Neural cell (in vitro differentiated cells): Measurements from ENCODE around the gene PTCH1. TPM values are rescaled to one million over a fixed set of nuclear protein-coding genes. Genes with fewer than 3 reads are reported as not detected.

ENCODE experiments used
- H2AFZ ChIP-seq: fragments of 200-600, 300-800 bp; sonication (generic), shearing (Covaris generic); 2 replicates; pipeline ENCODE4 v1.6.0; 2014; ENCODE audit warnings: low read depth, mild to moderate bottlenecking, antibody characterized with exemption, low read length, moderate library complexity
- H3F3A ChIP-seq: fragments of 200-600 bp; shearing (Covaris generic); 2 replicates; pipeline ENCODE4 v1.6.1; 2016; ENCODE audit warnings: mild to moderate bottlenecking, moderate library complexity, mixed read lengths, antibody characterized with exemption, low read length; ENCODE audit not compliant: insufficient read depth, poor library complexity, severe bottlenecking
- H3K27ac ChIP-seq: fragments of 200-600, 300-800 bp; sonication (generic), shearing (Covaris generic); 2 replicates; pipeline ENCODE4 v1.5.1; 2014; ENCODE audit warnings: mild to moderate bottlenecking, low read length, moderate library complexity
- H3K27me3 ChIP-seq: fragments of 300-800, 200-600 bp; sonication (generic), shearing (Covaris generic); 2 replicates; pipeline ENCODE4 v1.6.0; 2014; ENCODE audit warnings: mild to moderate bottlenecking, low read depth, low read length, moderate library complexity; ENCODE audit not compliant: insufficient read depth
- H3K36me3 ChIP-seq: fragments of 300-800, 200-600 bp; sonication (generic), shearing (Covaris generic); 2 replicates; pipeline ENCODE4 v1.5.1; 2014; ENCODE audit warnings: mild to moderate bottlenecking, antibody characterized with exemption, low read length, moderate library complexity; ENCODE audit not compliant: insufficient read depth
- H3K4me2 ChIP-seq: fragments of 300-800, 200-600 bp; sonication (generic), shearing (Covaris generic); 2 replicates; pipeline ENCODE4 v1.6.0; 2014; ENCODE audit warnings: mild to moderate bottlenecking, low read length
- H3K4me3 ChIP-seq: fragments of 300-800, 200-600 bp; sonication (generic), shearing (Covaris generic); 2 replicates; pipeline ENCODE4 v1.5.1; 2014; ENCODE audit warnings: mild to moderate bottlenecking, low read length, moderate library complexity
- H3K79me2 ChIP-seq: fragments of 200-600 bp; shearing (Covaris generic); replicated peaks from 2 replicates; pipeline ENCODE4 v1.6.0; 2014; ENCODE audit warnings: mild to moderate bottlenecking, low read length, moderate library complexity; ENCODE audit not compliant: insufficient read depth
- H3K9ac ChIP-seq: fragments of 300-800, 200-600 bp; sonication (generic), shearing (Covaris generic); 2 replicates; pipeline ENCODE4 v1.6.1; 2016; ENCODE audit warnings: mild to moderate bottlenecking, low read length, mixed read lengths
- H3K9me2 ChIP-seq: fragments of 200-600 bp; shearing (Covaris generic); 2 replicates; pipeline ENCODE4 v1.6.1; 2016; ENCODE audit warnings: mild to moderate bottlenecking, low read length, mixed read lengths; ENCODE audit not compliant: insufficient read depth
- H3K9me3 ChIP-seq: fragments of 200-600, 300-800 bp; sonication (generic), shearing (Covaris generic); 2 replicates; pipeline ENCODE4 v1.6.1; 2016; ENCODE audit warnings: mild to moderate bottlenecking, mixed run types, low read length, moderate library complexity, mixed read lengths
- H4K20me1 ChIP-seq: fragments of 200-600 bp; shearing (Covaris generic); 2 replicates; pipeline ENCODE4 v1.6.1; 2016; ENCODE audit warnings: mild to moderate bottlenecking, mixed run types; ENCODE audit not compliant: insufficient read depth
- EP300 ChIP-seq: fragments of 450-650 bp; conservative IDR thresholded peaks from 2 replicates; pipeline ENCODE4 v1.6.1; 2014; ENCODE audit warnings: antibody characterized with exemption, mild to moderate bottlenecking, moderate library complexity; ENCODE audit not compliant: poor library complexity, severe bottlenecking
- EZH2 ChIP-seq: fragments of 200-600, 300-800 bp; shearing (Covaris generic), sonication (generic); IDR thresholded peaks from 2 replicates; pipeline ENCODE4 v1.6.1; 2014; ENCODE audit warnings: antibody characterized with exemption, low read length, borderline replicate concordance, mild to moderate bottlenecking; ENCODE audit not compliant: insufficient read depth, poor library complexity, severe bottlenecking
- MXI1 ChIP-seq: fragments of 450-650 bp; conservative IDR thresholded peaks from 2 replicates; pipeline ENCODE4 v1.6.1; 2014; ENCODE audit warnings: antibody characterized with exemption, mild to moderate bottlenecking; ENCODE audit not compliant: poor library complexity, severe bottlenecking
- POLR2AphosphoS5 ChIP-seq: IDR thresholded peaks from 2 replicates; pipeline ENCODE4 v1.6.1; 2012
- RAD21 ChIP-seq: fragments of 450-650 bp; conservative IDR thresholded peaks from 2 replicates; pipeline ENCODE4 v1.6.1; 2014; ENCODE audit warnings: antibody characterized with exemption, mild to moderate bottlenecking, moderate library complexity
- REST ChIP-seq: IDR thresholded peaks from 2 replicates; pipeline ENCODE4 v1.6.1; 2012; ENCODE audit warnings: borderline replicate concordance
- SMC3 ChIP-seq: fragments of 450-650 bp; conservative IDR thresholded peaks from 2 replicates; pipeline ENCODE4 v1.6.1; 2014; ENCODE audit warnings: antibody characterized with exemption, mild to moderate bottlenecking, moderate library complexity; ENCODE audit not compliant: poor library complexity
- TAF1 ChIP-seq: IDR thresholded peaks from 2 replicates; pipeline ENCODE4 v1.6.1; 2012; ENCODE audit warnings: low read depth
- polyA plus RNA-seq: library from polyadenylated mRNA; depleted of rRNA; stranded (reverse); fragments of >200 nt; gene quantifications from 2 replicates; pipeline ENCODE4 v1.2.3, GENCODE V29; 2014
- TF ChIP-seq, protein P1 (sequence below): fragments of 450-650 bp; IDR thresholded peaks from 2 replicates; pipeline ENCODE4 v1.5.1; 2014; ENCODE audit warnings: antibody characterized with exemption, mild to moderate bottlenecking, moderate library complexity; ENCODE audit not compliant: poor library complexity, severe bottlenecking

The PTCH1 gene
- polyA plus RNA-seq, 1 donor from 2014 or later, result 15.6 TPM

DNA sequence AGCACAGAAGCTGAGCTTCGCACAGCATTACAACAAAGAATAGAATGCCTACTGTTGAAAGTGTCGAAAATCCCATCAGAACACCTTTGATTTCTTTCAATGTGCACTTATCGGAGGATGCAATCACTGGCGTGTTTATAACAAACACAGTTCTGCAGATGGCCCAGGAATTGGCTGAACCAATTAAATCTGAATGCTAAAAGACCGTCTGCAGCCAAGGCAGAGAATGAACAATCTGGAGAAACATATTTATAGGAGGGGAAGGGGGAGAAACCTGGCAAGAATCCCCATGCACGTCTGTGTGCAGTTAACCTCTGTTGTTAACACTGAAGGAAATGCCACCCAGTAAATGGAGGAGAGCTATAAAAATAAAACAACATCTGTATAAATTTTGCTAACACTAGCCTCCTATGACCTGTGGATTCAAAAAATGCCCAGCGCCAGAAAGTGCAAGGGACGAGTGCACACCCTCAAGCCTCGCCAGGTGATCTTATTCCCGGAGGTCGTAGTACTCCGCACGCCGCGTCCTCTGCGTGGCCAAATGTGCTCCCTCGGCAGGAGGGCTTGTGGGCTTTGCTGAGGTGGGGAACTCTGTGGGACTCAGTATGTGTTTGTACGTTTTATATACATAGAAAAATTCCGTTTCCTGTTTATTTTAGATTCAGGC is 56.8 kb downstream of the PTCH1 start:
- TF ChIP-seq RAD21, result no peak
- no peak for TF ChIP-seq EP300
- no peak for TF ChIP-seq POLR2AphosphoS5
- no peak for TF ChIP-seq SMC3
- no peak for TF ChIP-seq MXI1
- TF ChIP-seq, protein P1, sequence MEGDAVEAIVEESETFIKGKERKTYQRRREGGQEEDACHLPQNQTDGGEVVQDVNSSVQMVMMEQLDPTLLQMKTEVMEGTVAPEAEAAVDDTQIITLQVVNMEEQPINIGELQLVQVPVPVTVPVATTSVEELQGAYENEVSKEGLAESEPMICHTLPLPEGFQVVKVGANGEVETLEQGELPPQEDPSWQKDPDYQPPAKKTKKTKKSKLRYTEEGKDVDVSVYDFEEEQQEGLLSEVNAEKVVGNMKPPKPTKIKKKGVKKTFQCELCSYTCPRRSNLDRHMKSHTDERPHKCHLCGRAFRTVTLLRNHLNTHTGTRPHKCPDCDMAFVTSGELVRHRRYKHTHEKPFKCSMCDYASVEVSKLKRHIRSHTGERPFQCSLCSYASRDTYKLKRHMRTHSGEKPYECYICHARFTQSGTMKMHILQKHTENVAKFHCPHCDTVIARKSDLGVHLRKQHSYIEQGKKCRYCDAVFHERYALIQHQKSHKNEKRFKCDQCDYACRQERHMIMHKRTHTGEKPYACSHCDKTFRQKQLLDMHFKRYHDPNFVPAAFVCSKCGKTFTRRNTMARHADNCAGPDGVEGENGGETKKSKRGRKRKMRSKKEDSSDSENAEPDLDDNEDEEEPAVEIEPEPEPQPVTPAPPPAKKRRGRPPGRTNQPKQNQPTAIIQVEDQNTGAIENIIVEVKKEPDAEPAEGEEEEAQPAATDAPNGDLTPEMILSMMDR, result no peak
- no peak for TF ChIP-seq EZH2
- no peak for TF ChIP-seq TAF1
- TF ChIP-seq REST, result no peak
- H3K27me3 ChIP-seq, result no peaks in the 10 kb centered on the region
- H3K27ac ChIP-seq, result no peak overlapping the region
- H3K36me3 ChIP-seq, result peaks cover 38% of the 10 kb centered on the region
- no peak overlapping the region for H3K4me3 ChIP-seq
- H2AFZ ChIP-seq, result no peak overlapping the region
- no peaks in the 10 kb centered on the region for H3K9me3 ChIP-seq
- H3K4me2 ChIP-seq, result no peak overlapping the region
- no peak overlapping the region for H3K9ac ChIP-seq
- no peaks in the 10 kb centered on the region for H4K20me1 ChIP-seq
- peaks cover 4% of the 10 kb centered on the region for H3F3A ChIP-seq
- peaks cover 3% of the 10 kb centered on the region for H3K79me2 ChIP-seq
- H3K9me2 ChIP-seq, result no peaks in the 10 kb centered on the region

GRCh38 chr9:95459178-95459577 is 57.6 kb downstream of the PTCH1 start:
- Histone ChIP-seq H2AFZ (no peak overlapping the region), H3K4me3 (no peak overlapping the region), H3K27ac (no peak overlapping the region), H3K9ac (no peak overlapping the region), H3F3A (peaks cover 4% of the 10 kb centered on the region), H3K27me3 (no peaks in the 10 kb centered on the region), H3K36me3 (peaks cover 43% of the 10 kb centered on the region), H3K9me3 (no peaks in the 10 kb centered on the region), H3K9me2 (no peaks in the 10 kb centered on the region), H3K4me2 (no peak overlapping the region), H3K79me2 (peaks cover 1% of the 10 kb centered on the region), H4K20me1 (no peaks in the 10 kb centered on the region)
- TF ChIP-seq, protein P1, result no peak
- TF ChIP-seq POLR2AphosphoS5 (no peak), TAF1 (no peak), EZH2 (no peak), REST (no peak), RAD21 (no peak), SMC3 (no peak), EP300 (no peak), MXI1 (no peak)
